Activated CD8-positive, alpha-beta memory T cell treated with anti-CD3 and anti-CD28 coated beads, Interleukin-2, amount 50 U/mL, for 1 hour (primary cell): ENCODE data around the gene IL17REL.

Experiments used
- DNase-seq: peaks from one replicate; pipeline ENCODE4 v3.0.0-alpha.2; 2020; ENCODE audit errors: extremely low read depth

Gene IL17REL

GRCh38 chr22:50046019-50046415 lies 33.5 kb upstream of the IL17REL start:
- DNase-seq, result no peak

- DNase-seq, result no peak
These were observed 32.9 kb upstream of the IL17REL start for GRCh38 chr22:50045211-50046018.

GRCh38 chr22:50044485-50045118 lies 32.0 kb upstream of the IL17REL start:
- no peak for DNase-seq

GRCh38 chr22:50041361-50042065 lies 28.9 kb upstream of the IL17REL start:
- no peak for DNase-seq

- no peak for DNase-seq
These were observed 28.2 kb upstream of the IL17REL start for GRCh38 chr22:50040717-50041116.

GRCh38 chr22:50039669-50040443 lies 27.3 kb upstream of the IL17REL start:
- no peak for DNase-seq

- DNase-seq, result no peak
These were observed 23.6 kb upstream of the IL17REL start for GRCh38 chr22:50035976-50036724.

GRCh38 chr22:50035131-50035881 lies 22.7 kb upstream of the IL17REL start:
- DNase-seq, result no peak

- no peak for DNase-seq
These were observed 21.8 kb upstream of the IL17REL start for GRCh38 chr22:50034126-50035081.

GRCh38 chr22:50032941-50033601 lies 20.5 kb upstream of the IL17REL start:
- DNase-seq, result no peak

GRCh38 chr22:50032109-50032871 lies 19.7 kb upstream of the IL17REL start:
- DNase-seq, result no peak

- DNase-seq, result no peak
These were observed 18.9 kb upstream of the IL17REL start for GRCh38 chr22:50031189-50032091.

GRCh38 chr22:50030297-50031188 lies 18.0 kb upstream of the IL17REL start:
- DNase-seq, result peak; percentile 56

- DNase-seq, result peak; percentile 21
These were observed 15.3 kb upstream of the IL17REL start for GRCh38 chr22:50027639-50028537.

GRCh38 chr22:50025993-50026392 lies 13.4 kb upstream of the IL17REL start:
- DNase-seq, result no peak
